Raji (cell line): ENCODE measurements around the gene UBFD1.
A peak's percentile ranks its signal among the peaks of the same experiment; 100 is the strongest.

Source experiments
- POLR2A ChIP-seq: IDR thresholded peaks from 2 replicates; pipeline ENCODE4 v1.6.1; 2011; ENCODE audit warnings: low read depth, low read length, control low read depth; ENCODE audit not compliant: insufficient read depth

UBFD1 gene

GRCh38 chr16:23556881-23557778 is at the start of gene UBFD1, which contains the start of gene EARS2:
UBFD1 (plus strand) TSS chr16:23557727; CDS start chr16:23557743, 16 bp downstream.
EARS2 (minus strand) TSS chr16:23557350; CDS start chr16:23557343, 7 bp downstream.
- peak; percentile 77 for TF ChIP-seq POLR2A

- TF ChIP-seq POLR2A = peak; percentile 19; the same call in 1 of the 2 replicates
These were observed 48.7 kb upstream of the UBFD1 start for GRCh38 chr16:23508589-23509440.

GRCh38 chr16:23509441-23509754 is 48.1 kb upstream of the UBFD1 start:
- TF ChIP-seq POLR2A = no peak

DNA sequence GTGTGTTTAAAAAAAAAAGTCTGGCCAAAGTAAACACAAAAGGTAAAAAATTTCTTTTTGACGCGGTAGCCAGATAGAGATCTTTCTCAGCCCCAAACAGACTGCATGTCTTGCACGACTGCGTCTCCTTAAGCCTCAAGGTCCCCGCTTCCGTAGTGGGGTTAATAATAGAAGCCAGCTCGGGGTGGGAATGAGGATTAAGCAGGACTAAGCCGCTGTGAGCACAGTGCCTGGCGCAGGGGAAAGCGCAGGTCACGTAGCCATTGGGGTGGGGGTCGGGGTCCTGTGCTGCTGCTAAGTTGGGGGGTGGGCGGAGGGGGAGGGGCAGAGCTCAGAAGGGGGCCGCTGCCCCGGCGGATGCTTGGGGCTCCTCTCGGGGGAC is 47.8 kb upstream of the UBFD1 start:
- TF ChIP-seq POLR2A = no peak

- peak; percentile 98 for TF ChIP-seq POLR2A
These were observed 47.2 kb upstream of the UBFD1 start, which contains the start of gene GGA2 for GRCh38 chr16:23510164-23510914. GGA2 (minus strand) TSS chr16:23510494; CDS start chr16:23510411, 83 bp downstream.

GRCh38 chr16:23511731-23512130 is 45.8 kb upstream of the UBFD1 start:
- TF ChIP-seq POLR2A = no peak

DNA sequence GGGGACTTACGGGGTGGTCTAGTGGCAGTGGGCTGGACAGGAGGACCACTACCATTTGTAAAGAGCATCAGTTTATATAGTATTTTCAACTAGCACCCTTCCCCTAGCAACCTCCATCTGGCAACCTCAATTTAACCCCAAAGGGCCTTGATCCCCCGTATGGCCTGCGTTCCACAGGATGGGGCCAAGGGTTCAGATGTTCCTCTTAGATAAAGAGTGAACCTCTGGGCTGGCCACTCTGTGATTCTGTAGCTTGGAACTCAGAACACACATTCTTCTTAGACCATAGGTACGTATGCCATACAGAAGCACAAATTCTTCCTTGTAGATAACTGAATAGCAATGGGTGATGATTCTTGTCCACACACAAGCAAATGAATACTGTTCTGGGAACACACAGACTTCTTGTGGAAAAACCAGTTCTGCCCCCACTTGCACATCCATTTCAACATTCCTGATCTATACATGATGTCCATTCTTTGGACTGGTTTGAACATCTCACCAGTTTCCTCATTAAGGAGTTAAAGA is 45.3 kb upstream of the UBFD1 start:
- TF ChIP-seq POLR2A = no peak

DNA sequence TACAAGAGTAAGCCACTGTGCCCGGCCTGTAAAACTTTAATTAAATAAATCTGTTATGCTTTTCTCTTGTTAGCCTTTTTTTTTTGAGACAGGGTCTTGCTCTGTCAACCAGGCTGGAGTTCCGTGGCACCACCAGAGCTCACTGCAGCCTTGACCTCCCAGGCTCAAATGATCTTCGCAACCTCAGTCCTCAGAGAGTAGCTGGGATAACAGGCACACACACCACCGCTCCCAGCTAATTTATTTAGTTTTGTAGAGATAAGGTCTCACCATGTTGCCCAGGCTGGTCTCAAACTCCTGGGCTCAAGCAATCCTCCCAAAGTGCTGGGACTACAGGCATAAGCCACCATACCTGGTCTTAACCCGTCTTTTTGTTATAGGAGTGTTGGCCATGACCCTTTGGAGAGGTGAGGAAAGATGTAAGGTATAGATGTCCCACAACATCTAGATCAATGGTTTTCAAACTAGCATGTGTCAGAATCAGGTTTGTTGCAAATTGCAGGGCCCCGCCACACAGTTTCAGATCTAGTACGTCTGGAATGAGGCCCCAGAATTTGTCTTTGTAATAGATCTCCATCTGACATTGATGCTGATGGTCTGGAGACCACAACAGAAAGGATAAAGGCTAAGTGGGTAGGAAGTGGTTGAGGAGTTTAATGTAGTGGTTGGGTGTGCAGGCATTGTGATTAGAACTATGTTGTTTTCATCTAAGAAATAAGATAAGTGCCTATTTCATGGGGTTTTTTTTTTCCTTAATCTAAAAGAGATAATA is 43.0 kb upstream of the UBFD1 start:
- TF ChIP-seq POLR2A = no peak

- TF ChIP-seq POLR2A = no peak
These were observed 41.6 kb upstream of the UBFD1 start for GRCh38 chr16:23515881-23516280.

DNA sequence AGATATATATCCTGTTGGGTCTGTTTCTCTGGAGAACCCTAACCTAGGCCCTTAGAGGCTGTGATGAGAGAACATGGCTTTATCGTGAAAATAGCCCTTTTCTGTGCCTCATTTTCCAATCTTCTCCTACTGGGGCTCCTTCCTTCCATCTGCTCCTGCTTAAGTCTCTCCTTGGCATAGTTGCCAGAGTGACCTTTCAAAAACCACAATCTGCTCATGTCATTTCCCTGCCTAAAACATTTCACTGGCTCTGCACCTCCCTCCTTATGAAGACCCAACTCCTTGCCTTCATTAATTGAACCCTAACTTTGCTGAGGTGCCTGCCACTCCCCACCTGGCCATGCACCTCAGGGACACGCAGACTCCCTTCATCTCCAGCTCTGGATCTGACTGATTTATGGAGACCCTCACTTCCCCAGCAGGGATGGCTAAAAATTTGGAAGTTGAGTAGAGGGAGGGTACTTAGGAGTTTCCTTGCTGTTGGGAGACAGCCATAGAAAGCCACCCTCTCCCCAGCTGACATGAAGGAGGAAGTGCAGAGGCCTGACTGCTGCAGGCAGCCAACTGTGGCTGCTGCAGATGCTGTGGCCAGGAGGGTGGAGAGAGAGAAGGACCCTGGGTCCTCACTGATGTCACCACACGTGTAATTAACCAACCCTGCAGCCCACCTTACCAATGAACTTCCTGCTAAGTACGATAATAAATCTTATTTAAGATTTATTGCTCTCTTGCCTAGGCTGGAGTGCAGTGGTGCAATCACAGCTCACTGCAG is 41.0 kb upstream of the UBFD1 start:
- peak; percentile 64 for TF ChIP-seq POLR2A

DNA sequence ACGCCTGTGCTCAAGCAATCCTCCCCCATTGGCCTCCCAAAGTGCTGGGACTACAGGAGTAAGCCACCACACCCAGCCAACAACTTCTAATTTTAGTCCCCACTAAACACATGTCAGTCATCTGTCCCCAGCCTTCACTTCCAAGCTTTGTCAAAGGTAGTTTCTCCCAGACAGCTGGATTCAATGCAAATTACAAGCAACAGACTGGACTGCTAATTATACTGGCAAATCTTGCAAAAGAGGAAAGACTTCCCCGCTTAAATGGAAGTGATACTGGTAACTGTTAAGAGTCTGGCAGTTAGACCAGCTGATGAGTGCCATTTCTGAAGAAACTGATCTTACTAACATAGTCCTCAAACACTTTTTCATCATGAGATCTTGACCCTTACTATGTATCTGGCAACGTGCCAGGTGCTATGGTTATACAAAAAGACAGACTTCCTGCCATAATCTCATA is 39.1 kb upstream of the UBFD1 start:
- TF ChIP-seq POLR2A = peak; percentile 62

DNA sequence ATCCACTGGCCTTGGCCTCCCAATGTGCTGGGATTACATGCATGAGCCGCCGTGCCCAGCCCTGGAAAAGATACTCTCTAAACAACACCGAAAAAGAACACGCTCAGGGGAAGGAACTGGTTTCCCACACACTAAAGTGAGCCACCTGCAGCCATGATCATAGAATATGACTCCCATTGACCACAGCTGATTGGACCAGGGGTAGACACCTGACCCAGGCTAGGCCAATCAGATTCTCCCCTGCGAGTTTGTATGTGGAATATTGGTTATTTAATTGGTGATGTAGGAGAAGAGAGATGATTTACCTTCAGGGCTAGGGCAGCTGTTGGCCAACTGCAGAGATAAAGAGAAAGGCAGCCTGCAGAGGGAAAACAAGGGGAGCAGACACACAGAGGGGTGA is 38.2 kb upstream of the UBFD1 start:
- no peak; the same call in 1 of the 2 replicates for TF ChIP-seq POLR2A

GRCh38 chr16:23520500-23520899 is 37.0 kb upstream of the UBFD1 start:
- TF ChIP-seq POLR2A = no peak

GRCh38 chr16:23521037-23521743 is 36.3 kb upstream of the UBFD1 start:
- no peak for TF ChIP-seq POLR2A
